GM12874 (cell line): Measurements from ENCODE around the gene MOGAT1.

Experiments used
- CTCF ChIP-seq: IDR thresholded peaks from 2 replicates; pipeline ENCODE4 v1.5.1; 2011; ENCODE audit warnings: low read depth, mild to moderate bottlenecking, control low read depth, low read length, moderate library complexity; ENCODE audit not compliant: insufficient read depth

Gene MOGAT1

GRCh38 chr2:222690564-222691200 lies 19.2 kb downstream of the MOGAT1 start:
- TF ChIP-seq CTCF: peak; percentile 97

DNA sequence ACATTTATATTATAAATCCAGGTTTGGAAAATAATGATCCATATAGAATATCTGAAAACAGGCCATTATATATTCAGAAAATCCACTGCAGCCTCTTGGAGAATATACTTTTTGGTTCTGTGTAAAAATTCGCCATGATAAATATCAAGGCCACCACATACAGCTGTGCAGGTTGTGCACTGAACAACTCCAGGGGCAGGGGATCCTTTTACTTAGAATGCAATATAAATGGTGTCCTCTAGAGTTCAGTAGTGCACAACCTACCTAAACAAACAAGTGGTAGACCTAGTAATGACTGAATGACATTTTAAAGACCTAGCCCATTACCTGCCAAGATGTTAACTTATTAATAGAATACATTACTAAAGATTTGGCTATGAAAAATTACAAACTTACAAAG lies 22.4 kb downstream of the MOGAT1 start:
- TF ChIP-seq CTCF: 0 out of 2 replicates have a peak, but pooled peaks have one; percentile 8

GRCh38 chr2:222698276-222698675 lies 26.8 kb downstream of the MOGAT1 start:
- TF ChIP-seq CTCF: no peak

DNA sequence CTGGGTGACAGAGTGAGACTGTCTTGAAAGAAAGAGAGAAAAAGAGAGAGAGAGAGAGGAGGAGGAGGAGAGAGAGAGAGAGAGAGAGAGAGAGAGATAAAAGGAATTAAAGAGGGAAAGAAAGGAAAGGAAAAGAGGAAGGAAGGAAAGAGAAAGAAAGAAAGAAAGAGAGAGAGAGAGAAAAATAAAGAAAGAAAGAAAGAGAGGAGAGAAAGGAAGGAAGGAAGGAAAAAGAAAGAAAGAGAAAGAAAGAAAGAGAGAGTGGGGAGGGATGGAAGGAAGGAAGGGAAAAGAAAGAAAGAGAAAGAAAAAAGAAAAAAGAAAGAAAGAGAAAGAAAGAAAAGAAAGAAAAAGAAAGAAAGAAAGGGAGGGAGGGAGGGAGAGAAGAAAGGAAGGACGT lies 29.8 kb downstream of the MOGAT1 start:
- no peak for TF ChIP-seq CTCF

DNA sequence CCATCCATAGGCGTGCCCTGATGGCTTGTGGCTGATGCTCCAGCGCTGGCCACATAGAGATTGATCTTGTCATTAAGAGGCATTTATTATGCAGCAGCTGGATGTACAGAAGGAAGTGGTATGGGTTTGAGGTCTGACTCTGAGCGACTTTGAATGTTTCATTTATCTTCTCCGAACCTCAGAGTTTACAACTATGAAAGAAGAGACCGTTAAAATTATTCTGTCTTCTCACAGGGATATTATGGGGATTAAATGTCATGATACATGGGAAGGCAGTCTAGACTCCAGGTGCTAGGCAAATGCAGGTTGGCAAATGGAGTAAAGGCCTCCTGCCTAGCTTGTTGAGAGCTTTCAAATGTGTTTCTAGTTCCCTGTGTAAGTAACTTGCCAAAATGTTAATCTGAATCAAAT lies 30.3 kb downstream of the MOGAT1 start:
- no peak for TF ChIP-seq CTCF

DNA sequence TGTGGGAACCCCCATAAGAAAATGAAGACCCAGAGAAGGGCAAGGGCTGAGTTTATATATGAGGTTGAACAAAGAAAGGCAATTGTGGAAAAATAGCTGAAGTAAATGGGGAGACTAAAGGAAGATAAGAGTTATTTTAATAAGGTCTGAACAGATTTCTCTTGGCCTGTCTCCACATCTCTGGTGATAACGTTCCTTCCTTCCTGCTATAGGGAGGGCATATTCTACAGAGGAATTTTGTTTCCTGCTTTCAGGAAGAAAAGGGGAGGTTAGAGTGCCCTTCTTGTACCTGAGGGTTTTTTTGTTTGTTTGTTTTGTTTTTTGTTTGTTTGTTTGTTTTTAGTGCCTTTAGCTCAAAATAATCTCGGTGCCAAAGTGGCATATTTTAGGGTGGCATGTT lies 31.6 kb downstream of the MOGAT1 start:
- no peak for TF ChIP-seq CTCF

DNA sequence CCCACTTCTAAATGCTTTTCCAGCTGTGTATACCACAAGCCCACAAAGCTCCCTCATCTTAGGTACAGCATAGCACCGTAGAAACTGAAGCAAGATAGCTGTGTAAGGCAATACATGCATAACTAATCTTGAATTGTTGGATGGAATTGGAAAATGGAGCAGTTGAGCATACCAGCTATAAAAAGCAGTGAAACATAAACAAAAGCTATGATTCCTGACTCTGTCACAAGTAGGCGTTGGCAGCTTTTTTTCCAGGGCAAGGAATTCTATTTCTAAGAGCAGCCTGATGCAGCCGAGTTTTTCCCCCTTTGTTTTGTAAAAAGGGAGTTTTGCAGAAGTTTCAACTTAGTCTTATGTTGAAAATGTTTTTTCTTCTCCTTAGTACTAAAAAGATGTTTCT lies 32.4 kb downstream of the MOGAT1 start:
- no peak for TF ChIP-seq CTCF
